ENCODE results near the gene CRIM1. TPM values are rescaled to one million over a fixed set of nuclear protein-coding genes. Genes with fewer than 3 reads are reported as not detected.

The CRIM1 gene
- total RNA-seq, 1 experiment from 2014 or later = 24.1 TPM

DNA sequence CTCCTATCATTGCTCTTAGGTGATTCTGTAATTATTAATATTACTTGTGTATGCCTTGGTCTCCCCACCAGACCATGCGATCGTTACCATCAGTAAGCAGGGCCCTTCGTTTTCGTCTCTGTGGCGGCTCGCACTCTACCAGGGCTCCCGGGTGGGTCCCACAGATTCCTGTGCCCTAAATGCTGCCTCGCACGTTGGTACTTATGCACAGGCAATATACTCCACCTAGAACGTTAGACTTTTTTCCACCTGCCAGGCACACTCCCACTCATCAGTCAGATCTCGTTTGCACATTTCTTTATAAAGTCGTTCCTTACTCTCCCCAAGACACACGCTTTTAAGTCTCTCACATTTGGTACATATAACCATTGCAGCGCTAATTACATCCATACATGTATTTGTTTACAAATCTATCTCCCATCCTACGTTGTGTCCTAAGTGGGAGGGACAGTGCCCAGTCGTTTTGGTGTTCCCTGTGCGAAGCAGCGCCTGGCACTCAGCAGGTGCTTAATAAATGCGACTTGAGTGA lies 241.5 kb downstream of the CRIM1 start:
- no peak for ATAC-seq
- Mint-ChIP-seq H3K36me3 (peaks cover 16% of the 10 kb centered on the region), H3K27me3 (ENCODE audit: low read depth) (peaks cover 41% of the 10 kb centered on the region), H3K4me3 (peak overlapping the region; percentile 77), H3K9me3 (no peaks in the 10 kb centered on the region), H3K27ac (peak overlapping the region; percentile 75), H3K4me1 (peaks cover 31% of the 10 kb centered on the region)
- DNase-seq (ENCODE audit: low spot score) = no peak
- ChIA-PET CTCF (interaction anchor here (0.8 to 1.0 kb wide), 2 partner anchors 18 to 189 kb away, joined by 3 to 4 read pairs; no protein-coding TSS in a partner anchor), POLR2A (no interaction called here)
- TF ChIP-seq, protein P1, sequence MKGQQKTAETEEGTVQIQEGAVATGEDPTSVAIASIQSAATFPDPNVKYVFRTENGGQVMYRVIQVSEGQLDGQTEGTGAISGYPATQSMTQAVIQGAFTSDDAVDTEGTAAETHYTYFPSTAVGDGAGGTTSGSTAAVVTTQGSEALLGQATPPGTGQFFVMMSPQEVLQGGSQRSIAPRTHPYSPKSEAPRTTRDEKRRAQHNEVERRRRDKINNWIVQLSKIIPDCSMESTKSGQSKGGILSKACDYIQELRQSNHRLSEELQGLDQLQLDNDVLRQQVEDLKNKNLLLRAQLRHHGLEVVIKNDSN (CRISPR knock-in tag; IDR thresholded peaks at IDR 0.05) = 0 out of 2 replicates have a peak, but pooled peaks have one; percentile 44
- TF ChIP-seq ZNF512 (CRISPR knock-in tag; IDR thresholded peaks at IDR 0.05; ENCODE audit: borderline replicate concordance) (no peak), ZBTB21 (CRISPR knock-in tag; IDR thresholded peaks at IDR 0.05; ENCODE audit: borderline replicate concordance) (0 out of 2 replicates have a peak, but pooled peaks have one; percentile 48), NFYB (CRISPR knock-in tag; conservative IDR thresholded peaks at IDR 0.05; ENCODE audit: low read depth) (no peak)

DNA sequence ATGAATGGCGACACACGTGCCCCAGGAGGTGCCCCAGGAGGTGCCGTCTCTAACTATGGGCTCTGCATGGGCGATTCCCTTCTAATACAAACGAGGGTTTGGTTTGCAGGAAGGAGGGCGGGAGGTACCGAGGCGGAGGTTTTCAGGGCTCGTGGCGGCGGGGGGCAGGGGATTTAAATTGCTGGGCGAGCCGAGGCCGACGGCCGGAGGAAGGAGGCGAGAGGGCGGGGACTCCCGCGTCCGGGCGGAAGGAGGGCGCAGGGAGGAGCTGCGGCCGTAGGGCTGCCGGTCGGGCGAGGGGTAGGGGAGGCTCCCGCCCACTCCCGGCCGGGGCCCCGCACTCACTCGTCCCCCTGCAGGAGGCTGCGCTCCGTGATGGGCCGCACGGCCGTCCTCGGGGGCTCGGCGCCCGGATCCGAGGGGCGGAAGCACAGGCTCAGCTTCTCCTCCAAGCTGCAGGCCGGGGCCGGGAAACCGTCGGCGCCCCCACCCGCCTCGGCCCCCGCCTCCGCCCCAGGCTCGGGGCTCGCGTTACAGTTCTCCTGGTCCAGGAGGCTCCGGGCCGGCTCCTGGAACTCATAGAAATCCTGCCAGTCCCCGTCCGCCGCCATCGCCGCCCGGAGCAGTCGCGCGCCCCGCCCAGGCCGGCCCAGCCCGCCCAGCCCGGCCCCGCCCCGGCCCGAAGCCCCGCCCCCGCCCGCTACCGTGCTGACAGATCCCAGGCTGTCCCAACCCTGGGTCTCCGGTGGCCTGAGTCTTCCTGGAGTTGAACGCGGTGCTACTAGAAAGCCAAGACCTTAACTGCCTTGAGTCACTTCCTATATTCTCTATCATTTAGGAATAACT lies 242.2 kb downstream of the CRIM1 start, which contains the start of gene FEZ2:
TSS of gene FEZ2 (minus strand) at position 637 of the 846 bp plus-strand sequence. CDS start at position 611, 26 bp downstream.
- H3K36me3 Mint-ChIP-seq = peaks cover 16% of the 10 kb centered on the region
- ATAC-seq = peak; percentile 96
- POLR2A ChIA-PET = interaction anchor here (0.6 to 0.8 kb wide), 2 partner anchors 38 to 460 kb away, joined by 3 read pairs; no protein-coding TSS in a partner anchor
- peak within 1 kb of the TSS; percentile 77 for H3K4me3 Mint-ChIP-seq
- H3K9me3 Mint-ChIP-seq = no peaks in the 10 kb centered on the region
- DNase-seq (ENCODE audit: low spot score) = peak; percentile 95
- H3K27me3 Mint-ChIP-seq (ENCODE audit: low read depth) = peaks cover 41% of the 10 kb centered on the region
- H3K4me1 Mint-ChIP-seq = peaks cover 31% of the 10 kb centered on the region
- CTCF ChIA-PET = interaction anchor here (0.8 to 1.0 kb wide), 2 partner anchors 17 to 188 kb away, joined by 3 to 4 read pairs; no protein-coding TSS in a partner anchor
- peak within 1 kb of the TSS; percentile 75 for H3K27ac Mint-ChIP-seq
- TF ChIP-seq, protein P2, sequence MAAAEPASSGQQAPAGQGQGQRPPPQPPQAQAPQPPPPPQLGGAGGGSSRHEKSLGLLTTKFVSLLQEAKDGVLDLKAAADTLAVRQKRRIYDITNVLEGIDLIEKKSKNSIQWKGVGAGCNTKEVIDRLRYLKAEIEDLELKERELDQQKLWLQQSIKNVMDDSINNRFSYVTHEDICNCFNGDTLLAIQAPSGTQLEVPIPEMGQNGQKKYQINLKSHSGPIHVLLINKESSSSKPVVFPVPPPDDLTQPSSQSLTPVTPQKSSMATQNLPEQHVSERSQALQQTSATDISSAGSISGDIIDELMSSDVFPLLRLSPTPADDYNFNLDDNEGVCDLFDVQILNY (CRISPR knock-in tag; IDR thresholded peaks at IDR 0.05) = no peak
- no peak for TF ChIP-seq NR3C1 (CRISPR knock-in tag; conservative IDR thresholded peaks at IDR 0.05; ENCODE audit: low read depth)
- TF ChIP-seq SP1 (CRISPR knock-in tag; conservative IDR thresholded peaks at IDR 0.05) = peak; percentile 77
- TF ChIP-seq MAX (CRISPR knock-in tag; IDR thresholded peaks at IDR 0.05) = peak; percentile 76
- TF ChIP-seq, protein P3, sequence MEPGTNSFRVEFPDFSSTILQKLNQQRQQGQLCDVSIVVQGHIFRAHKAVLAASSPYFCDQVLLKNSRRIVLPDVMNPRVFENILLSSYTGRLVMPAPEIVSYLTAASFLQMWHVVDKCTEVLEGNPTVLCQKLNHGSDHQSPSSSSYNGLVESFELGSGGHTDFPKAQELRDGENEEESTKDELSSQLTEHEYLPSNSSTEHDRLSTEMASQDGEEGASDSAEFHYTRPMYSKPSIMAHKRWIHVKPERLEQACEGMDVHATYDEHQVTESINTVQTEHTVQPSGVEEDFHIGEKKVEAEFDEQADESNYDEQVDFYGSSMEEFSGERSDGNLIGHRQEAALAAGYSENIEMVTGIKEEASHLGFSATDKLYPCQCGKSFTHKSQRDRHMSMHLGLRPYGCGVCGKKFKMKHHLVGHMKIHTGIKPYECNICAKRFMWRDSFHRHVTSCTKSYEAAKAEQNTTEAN (CRISPR knock-in tag; IDR thresholded peaks at IDR 0.05) = 0 out of 2 replicates have a peak, but pooled peaks have one; percentile 71
- TF ChIP-seq FOXP1 (CRISPR knock-in tag; IDR thresholded peaks at IDR 0.05; ENCODE audit: borderline replicate concordance) = 0 out of 2 replicates have a peak, but pooled peaks have one; percentile 84
- no peak for TF ChIP-seq NFE2L1 (CRISPR knock-in tag; IDR thresholded peaks at IDR 0.05)
- no peak for TF ChIP-seq ZNF138 (CRISPR knock-in tag; conservative IDR thresholded peaks at IDR 0.05)
- no peak for TF ChIP-seq ATF2 (CRISPR knock-in tag; IDR thresholded peaks at IDR 0.05; ENCODE audit: borderline replicate concordance, low read depth)
- TF ChIP-seq, protein P4, sequence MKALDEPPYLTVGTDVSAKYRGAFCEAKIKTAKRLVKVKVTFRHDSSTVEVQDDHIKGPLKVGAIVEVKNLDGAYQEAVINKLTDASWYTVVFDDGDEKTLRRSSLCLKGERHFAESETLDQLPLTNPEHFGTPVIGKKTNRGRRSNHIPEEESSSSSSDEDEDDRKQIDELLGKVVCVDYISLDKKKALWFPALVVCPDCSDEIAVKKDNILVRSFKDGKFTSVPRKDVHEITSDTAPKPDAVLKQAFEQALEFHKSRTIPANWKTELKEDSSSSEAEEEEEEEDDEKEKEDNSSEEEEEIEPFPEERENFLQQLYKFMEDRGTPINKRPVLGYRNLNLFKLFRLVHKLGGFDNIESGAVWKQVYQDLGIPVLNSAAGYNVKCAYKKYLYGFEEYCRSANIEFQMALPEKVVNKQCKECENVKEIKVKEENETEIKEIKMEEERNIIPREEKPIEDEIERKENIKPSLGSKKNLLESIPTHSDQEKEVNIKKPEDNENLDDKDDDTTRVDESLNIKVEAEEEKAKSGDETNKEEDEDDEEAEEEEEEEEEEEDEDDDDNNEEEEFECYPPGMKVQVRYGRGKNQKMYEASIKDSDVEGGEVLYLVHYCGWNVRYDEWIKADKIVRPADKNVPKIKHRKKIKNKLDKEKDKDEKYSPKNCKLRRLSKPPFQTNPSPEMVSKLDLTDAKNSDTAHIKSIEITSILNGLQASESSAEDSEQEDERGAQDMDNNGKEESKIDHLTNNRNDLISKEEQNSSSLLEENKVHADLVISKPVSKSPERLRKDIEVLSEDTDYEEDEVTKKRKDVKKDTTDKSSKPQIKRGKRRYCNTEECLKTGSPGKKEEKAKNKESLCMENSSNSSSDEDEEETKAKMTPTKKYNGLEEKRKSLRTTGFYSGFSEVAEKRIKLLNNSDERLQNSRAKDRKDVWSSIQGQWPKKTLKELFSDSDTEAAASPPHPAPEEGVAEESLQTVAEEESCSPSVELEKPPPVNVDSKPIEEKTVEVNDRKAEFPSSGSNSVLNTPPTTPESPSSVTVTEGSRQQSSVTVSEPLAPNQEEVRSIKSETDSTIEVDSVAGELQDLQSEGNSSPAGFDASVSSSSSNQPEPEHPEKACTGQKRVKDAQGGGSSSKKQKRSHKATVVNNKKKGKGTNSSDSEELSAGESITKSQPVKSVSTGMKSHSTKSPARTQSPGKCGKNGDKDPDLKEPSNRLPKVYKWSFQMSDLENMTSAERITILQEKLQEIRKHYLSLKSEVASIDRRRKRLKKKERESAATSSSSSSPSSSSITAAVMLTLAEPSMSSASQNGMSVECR (CRISPR knock-in tag; IDR thresholded peaks at IDR 0.05; ENCODE audit: borderline replicate concordance) = no peak; the same call in 1 of the 2 replicates
- no peak for TF ChIP-seq EMX1 (CRISPR knock-in tag; IDR thresholded peaks at IDR 0.05)
- peak; percentile 75; the same call in 1 of the 2 replicates for TF ChIP-seq FOXP4 (CRISPR knock-in tag; IDR thresholded peaks at IDR 0.05)
- TF ChIP-seq FOXK1 (CRISPR knock-in tag; IDR thresholded peaks at IDR 0.05) = peak; percentile 58; the same call in 1 of the 2 replicates
- TF ChIP-seq HMGA2 (CRISPR knock-in tag; IDR thresholded peaks at IDR 0.05) = no peak
